Measurements from ENCODE around the gene NANOS2.

DNA sequence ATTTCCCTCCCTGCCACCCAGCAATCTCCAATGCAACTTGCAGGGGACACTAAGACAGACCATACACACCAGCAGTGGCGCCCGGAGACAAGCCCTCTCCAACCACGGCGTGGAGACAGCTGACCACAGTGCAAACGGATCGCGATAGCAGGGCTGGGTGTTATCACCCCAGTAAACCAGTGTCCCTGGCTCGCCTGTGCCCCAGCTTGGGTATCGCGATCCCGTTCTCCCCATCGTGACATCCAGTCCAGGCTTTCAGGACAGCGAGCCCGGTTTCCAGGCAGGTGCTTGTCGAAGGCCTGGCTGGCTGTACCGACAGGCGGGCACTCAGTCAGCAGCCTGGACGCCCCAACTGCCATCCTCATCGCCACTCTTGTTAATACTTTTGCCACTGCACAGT lies 20.7 kb upstream of the NANOS2 start:
- no peak for TF ChIP-seq REXO4 (CRISPR knock-in tag; IDR thresholded peaks at IDR 0.05; ENCODE audit: borderline replicate concordance)
- TF ChIP-seq CHCHD3 (CRISPR knock-in tag; IDR thresholded peaks at IDR 0.05), result no peak
- TF ChIP-seq, protein P1, sequence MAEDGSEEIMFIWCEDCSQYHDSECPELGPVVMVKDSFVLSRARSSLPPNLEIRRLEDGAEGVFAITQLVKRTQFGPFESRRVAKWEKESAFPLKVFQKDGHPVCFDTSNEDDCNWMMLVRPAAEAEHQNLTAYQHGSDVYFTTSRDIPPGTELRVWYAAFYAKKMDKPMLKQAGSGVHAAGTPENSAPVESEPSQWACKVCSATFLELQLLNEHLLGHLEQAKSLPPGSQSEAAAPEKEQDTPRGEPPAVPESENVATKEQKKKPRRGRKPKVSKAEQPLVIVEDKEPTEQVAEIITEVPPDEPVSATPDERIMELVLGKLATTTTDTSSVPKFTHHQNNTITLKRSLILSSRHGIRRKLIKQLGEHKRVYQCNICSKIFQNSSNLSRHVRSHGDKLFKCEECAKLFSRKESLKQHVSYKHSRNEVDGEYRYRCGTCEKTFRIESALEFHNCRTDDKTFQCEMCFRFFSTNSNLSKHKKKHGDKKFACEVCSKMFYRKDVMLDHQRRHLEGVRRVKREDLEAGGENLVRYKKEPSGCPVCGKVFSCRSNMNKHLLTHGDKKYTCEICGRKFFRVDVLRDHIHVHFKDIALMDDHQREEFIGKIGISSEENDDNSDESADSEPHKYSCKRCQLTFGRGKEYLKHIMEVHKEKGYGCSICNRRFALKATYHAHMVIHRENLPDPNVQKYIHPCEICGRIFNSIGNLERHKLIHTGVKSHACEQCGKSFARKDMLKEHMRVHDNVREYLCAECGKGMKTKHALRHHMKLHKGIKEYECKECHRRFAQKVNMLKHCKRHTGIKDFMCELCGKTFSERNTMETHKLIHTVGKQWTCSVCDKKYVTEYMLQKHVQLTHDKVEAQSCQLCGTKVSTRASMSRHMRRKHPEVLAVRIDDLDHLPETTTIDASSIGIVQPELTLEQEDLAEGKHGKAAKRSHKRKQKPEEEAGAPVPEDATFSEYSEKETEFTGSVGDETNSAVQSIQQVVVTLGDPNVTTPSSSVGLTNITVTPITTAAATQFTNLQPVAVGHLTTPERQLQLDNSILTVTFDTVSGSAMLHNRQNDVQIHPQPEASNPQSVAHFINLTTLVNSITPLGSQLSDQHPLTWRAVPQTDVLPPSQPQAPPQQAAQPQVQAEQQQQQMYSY (CRISPR knock-in tag; IDR thresholded peaks at IDR 0.05), result no peak

Data from HepG2 (cell line).